SH-SY5Y (cell line): ENCODE results near the gene NUDT3.

ENCODE experiments used
- GATA2 ChIP-seq: IDR thresholded peaks from 2 replicates; pipeline ENCODE4 v1.6.1; 2011; ENCODE audit warnings: mild to moderate bottlenecking, low read depth, low read length
- GATA3 ChIP-seq: IDR thresholded peaks from 2 replicates; pipeline ENCODE4 v1.6.1; 2011; ENCODE audit warnings: low read depth, mild to moderate bottlenecking, low read length, moderate library complexity

- no peak for TF ChIP-seq GATA3
- no peak for TF ChIP-seq GATA2
Observed at GRCh38 chr6:34360556-34360955, 31.9 kb downstream of the NUDT3 start.
